Measurements from ENCODE around the gene PICALM. TPM values are rescaled to one million over a fixed set of nuclear protein-coding genes. Genes with fewer than 3 reads are reported as not detected.

PICALM gene
- total and polyA plus RNA-seq, 2 of the 8 experiments (the other 6 are each of a cell fraction or from before 2014, with no cell fraction given): 69.4 to 71.3 TPM

DNA sequence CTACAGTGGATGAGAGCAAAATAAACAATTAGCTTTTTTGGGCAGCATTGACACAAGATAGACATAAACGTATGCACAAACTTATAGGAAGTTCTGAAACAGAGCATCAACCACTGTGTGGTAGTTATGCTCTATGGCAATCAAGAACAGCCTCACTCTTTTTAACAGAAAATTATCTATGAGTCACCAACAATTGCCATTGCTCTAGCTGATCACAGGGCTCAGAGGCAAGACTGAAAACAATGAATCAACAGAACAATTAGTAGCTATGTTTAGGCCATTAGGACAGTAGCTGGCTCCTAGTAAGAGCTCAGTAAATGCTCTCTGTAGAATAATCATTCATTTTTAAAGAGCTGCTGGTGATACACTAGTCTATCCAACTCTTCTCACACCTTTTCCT lies 34.9 kb upstream of the PICALM start:
- H3K4me1 ChIP-seq (replicated peaks in 1 of 4; ENCODE audit: control insufficient read depth in 3 of 4, insufficient read depth in 4 of 4, low read length in 3 of 4): no peaks in the 10 kb centered on the region
- H3K4ac ChIP-seq (replicated peaks; ENCODE audit: insufficient read length, low read depth, low read length): no peak overlapping the region
- H2BK20ac ChIP-seq (ENCODE audit: low read length): no peak overlapping the region
- no peaks in the 10 kb centered on the region for H3K36me3 ChIP-seq (ENCODE audit: control insufficient read depth in 2 of 4, insufficient read depth in 4 of 4, low read length in 3 of 4)
- no peak overlapping the region for H2BK120ac ChIP-seq (replicated peaks; ENCODE audit: low read depth, low read length)
- no peaks in the 10 kb centered on the region for H3K23me2 ChIP-seq (ENCODE audit: low read depth, low read length)
- ChIA-PET POLR2A (ENCODE audit: partially characterized antibody) (no interaction called here), CTCF (ENCODE audit: partially characterized antibody) (interaction anchor here (1.2 to 1.6 kb wide), 2 partner anchors 62 to 90 kb away, joined by 4 to 5 read pairs; no protein-coding TSS in a partner anchor)
- 83% methylated on average over 1 of the region's 1 CpG; no CpG with 5 or more reads in 1 of the 2 experiments for WGBS, 2 experiments (ENCODE audit: extremely low coverage in 1 of 2, insufficient coverage in 1 of 2, insufficient read length in 1 of 2, insufficient replicate concordance in 2 of 2, low coverage in 1 of 2, low lambda C conversion rate in 2 of 2, missing lambda C conversion rate in 1 of 2)
- no peak overlapping the region for H3K23ac ChIP-seq (ENCODE audit: insufficient read length)
- no peak overlapping the region for H3K56ac ChIP-seq (replicated peaks; ENCODE audit: insufficient read length, low read depth, low read length)
- no peaks in the 10 kb centered on the region for H3K79me1 ChIP-seq (ENCODE audit: low read depth, low read length)
- no peak overlapping the region for H3K14ac ChIP-seq (ENCODE audit: insufficient read length)
- no peak overlapping the region for H3K27ac ChIP-seq (ENCODE audit: low read depth, low read length)
- H2BK15ac ChIP-seq (ENCODE audit: low read length): no peak overlapping the region
- H2AFZ ChIP-seq (ENCODE audit: low read length): no peak overlapping the region
- no peak overlapping the region for H3K4me2 ChIP-seq (ENCODE audit: insufficient read depth in 1 of 2, low read depth in 2 of 2, low read length in 2 of 2)
- H4K8ac ChIP-seq (ENCODE audit: extremely low read depth, insufficient read depth, low read length): no peak overlapping the region
- H3K18ac ChIP-seq (ENCODE audit: extremely low read depth, low read length): no peak overlapping the region
- DNase-seq (ENCODE audit: low read depth in 1 of 2, low spot score in 2 of 2): no peak
- H3K27me3 ChIP-seq (replicated peaks in 1 of 4; ENCODE audit: control insufficient read depth in 3 of 4, extremely low read depth in 1 of 4, insufficient read depth in 3 of 4, low read length in 3 of 4): peaks cover 0 to 2% (median 0%) of the 10 kb centered on the region in 4 experiments; a peak in 1 of 7 replicates
- no peak overlapping the region for H2BK5ac ChIP-seq (ENCODE audit: low read depth, low read length)
- H3K4me3 ChIP-seq (ENCODE audit: extremely low read depth in 1 of 4, insufficient read depth in 2 of 4, low read depth in 3 of 4, low read length in 4 of 4): no peak overlapping the region
- no peak overlapping the region for H4K91ac ChIP-seq (replicated peaks; ENCODE audit: insufficient read length, low read length)
- no peak overlapping the region for H3K9ac ChIP-seq (replicated peaks in 1 of 4; ENCODE audit: extremely low read depth in 1 of 4, low read depth in 3 of 4, low read length in 3 of 4)
- FAIRE-seq: no peak
- H2AK5ac ChIP-seq (ENCODE audit: low read depth, low read length): no peak overlapping the region
- H2BK12ac ChIP-seq (ENCODE audit: low read depth, low read length): no peak overlapping the region
- H4K5ac ChIP-seq (ENCODE audit: insufficient read length, low read depth, low read length): no peak overlapping the region
- H3K9me3 ChIP-seq (ENCODE audit: insufficient read depth in 2 of 2, low read depth in 1 of 2, low read length in 1 of 2): no peaks in the 10 kb centered on the region
- H3K79me2 ChIP-seq (ENCODE audit: control insufficient read depth in 1 of 2, insufficient read depth in 2 of 2, low read length in 2 of 2): no peaks in the 10 kb centered on the region
- H4K20me1 ChIP-seq (replicated peaks in 1 of 2; ENCODE audit: control insufficient read depth in 1 of 2, insufficient read depth in 2 of 2, low read length in 2 of 2): no peaks in the 10 kb centered on the region
- TF ChIP-seq EP300 (IDR thresholded peaks at IDR 0.05; ENCODE audit: borderline replicate concordance in 1 of 2, low read depth in 2 of 2, low read length in 2 of 2): no peak
- TF ChIP-seq RAD21 (IDR thresholded peaks at IDR 0.05 in 1 of 2, conservative IDR thresholded peaks at IDR 0.05 in 1 of 2; ENCODE audit: low read depth in 2 of 2, low read length in 2 of 2): no peak
- no peak for TF ChIP-seq RBBP5 (IDR thresholded peaks at IDR 0.05; ENCODE audit: borderline replicate concordance, low read depth, low read length)
- no peak for TF ChIP-seq KDM5A (IDR thresholded peaks at IDR 0.05; ENCODE audit: low read length)
- TF ChIP-seq JUN (IDR thresholded peaks at IDR 0.05; ENCODE audit: low read depth, low read length): no peak
- TF ChIP-seq HDAC6 (IDR thresholded peaks at IDR 0.05; ENCODE audit: low read depth, low read length): no peak
- TF ChIP-seq POLR2AphosphoS5 (IDR thresholded peaks at IDR 0.05; ENCODE audit: low read depth, low read length): no peak
- no peak for TF ChIP-seq FOSL1 (IDR thresholded peaks at IDR 0.05; ENCODE audit: insufficient read depth, low read depth, low read length)
- no peak for TF ChIP-seq SIX5 (IDR thresholded peaks at IDR 0.05; ENCODE audit: low read depth, low read length)
- TF ChIP-seq JUND (IDR thresholded peaks at IDR 0.05; ENCODE audit: low read length): no peak
- TF ChIP-seq, protein P1, sequence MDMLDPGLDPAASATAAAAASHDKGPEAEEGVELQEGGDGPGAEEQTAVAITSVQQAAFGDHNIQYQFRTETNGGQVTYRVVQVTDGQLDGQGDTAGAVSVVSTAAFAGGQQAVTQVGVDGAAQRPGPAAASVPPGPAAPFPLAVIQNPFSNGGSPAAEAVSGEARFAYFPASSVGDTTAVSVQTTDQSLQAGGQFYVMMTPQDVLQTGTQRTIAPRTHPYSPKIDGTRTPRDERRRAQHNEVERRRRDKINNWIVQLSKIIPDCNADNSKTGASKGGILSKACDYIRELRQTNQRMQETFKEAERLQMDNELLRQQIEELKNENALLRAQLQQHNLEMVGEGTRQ (IDR thresholded peaks at IDR 0.05; ENCODE audit: low read length): no peak
- no peak for TF ChIP-seq BACH1 (IDR thresholded peaks at IDR 0.05; ENCODE audit: low read length)
- no peak for TF ChIP-seq EGR1 (IDR thresholded peaks at IDR 0.05; ENCODE audit: borderline replicate concordance, low read depth, low read length)
- TF ChIP-seq TAF1 (IDR thresholded peaks at IDR 0.05; ENCODE audit: low read depth, low read length): no peak

Measured in H1 (cell line).